Measurements from ENCODE around the gene CRY2. TPM values are rescaled to one million over a fixed set of nuclear protein-coding genes. Genes with fewer than 3 reads are reported as not detected.
"Not testable (repeated sequence)": the region's sequence is repeated elsewhere in the genome, so short reads cannot be mapped to it uniquely, and the experiment has no call there.

Gene CRY2
- total RNA-seq, 1 donor from 2014 or later = 6.8 TPM

DNA sequence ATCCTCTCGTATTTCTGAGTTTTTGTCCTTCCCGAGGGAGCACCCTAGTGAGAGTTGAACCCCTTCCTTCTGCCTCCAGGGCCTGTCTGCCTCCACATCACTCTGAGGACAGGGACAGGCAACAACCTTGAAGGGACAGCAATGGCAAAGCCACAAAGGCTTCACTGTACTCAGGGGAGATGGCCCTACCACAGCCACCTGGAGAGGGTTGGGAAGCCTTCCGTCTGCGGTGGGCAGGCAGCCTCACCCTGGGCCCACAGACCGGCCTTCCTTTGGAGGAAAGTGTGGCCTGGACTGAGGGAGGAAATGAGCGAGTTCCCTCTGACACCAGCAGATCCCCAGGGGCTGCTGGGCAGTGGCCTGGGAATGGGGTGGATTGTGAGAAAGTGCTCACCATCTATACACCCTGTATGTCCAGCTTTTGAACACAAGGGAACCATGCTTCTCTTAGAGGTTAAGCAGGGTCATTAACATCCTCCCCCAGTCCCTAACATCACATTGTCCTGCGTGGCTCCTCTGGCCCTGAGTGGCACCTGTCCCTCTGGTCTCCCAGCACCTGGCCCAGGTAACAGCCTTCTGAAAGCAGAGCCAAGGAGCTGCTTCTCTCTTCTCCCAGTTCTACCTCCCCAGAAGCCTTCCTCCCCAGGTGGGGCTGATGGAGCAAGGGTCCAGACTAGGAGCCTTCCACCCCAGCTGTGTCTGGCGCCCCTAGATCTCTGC is 35.5 kb upstream of the CRY2 start:
- DNase-seq (ENCODE audit: low read depth, low spot score) = no peak

DNA sequence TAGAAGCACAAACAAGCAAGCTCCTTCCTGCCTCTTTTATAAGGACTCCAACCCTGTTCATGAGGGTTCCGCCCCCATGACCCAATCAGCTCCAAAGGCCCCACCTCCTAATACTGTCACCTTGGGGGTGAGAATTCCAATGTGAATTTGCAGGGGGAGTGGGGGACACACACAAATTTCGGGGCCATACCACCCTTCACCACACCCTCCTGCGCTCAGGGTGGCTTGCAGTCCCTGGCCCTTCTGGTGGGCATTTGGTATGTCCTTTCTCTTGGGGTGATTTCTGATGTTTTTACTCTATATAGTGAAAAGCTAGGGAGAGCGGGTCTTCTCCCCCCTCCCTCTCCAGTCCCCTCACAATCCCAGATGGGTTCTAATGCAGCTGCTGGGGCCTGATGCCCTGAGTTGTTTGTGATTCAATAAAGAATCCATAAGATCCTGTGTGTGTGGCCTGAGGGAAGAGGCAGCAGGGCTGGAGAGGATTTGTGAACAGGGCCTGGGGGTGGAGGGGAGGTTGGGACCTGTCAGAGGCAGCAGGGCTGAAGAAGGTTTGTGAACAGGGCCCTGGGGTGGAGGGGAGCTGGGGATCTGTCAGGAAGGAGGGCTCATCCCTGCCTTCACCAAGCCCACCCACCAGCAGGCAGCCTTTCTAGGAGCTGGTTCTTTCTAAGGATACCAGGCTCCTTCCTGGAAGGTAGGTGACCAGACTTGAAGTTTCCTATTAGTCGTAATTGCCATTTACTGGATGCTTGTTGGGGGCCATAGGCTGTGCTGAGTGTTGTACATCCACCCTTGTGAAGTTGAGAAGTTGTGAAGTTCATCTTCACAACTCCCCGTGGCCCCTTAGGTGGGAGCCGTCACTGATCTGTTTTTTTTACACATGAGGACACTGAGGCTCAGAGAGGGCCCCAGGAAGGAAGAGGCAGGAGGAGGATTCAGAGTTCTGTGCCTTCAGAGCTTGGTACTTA is 34.4 kb upstream of the CRY2 start:
- DNase-seq (ENCODE audit: low read depth, low spot score) = no peak

DNA sequence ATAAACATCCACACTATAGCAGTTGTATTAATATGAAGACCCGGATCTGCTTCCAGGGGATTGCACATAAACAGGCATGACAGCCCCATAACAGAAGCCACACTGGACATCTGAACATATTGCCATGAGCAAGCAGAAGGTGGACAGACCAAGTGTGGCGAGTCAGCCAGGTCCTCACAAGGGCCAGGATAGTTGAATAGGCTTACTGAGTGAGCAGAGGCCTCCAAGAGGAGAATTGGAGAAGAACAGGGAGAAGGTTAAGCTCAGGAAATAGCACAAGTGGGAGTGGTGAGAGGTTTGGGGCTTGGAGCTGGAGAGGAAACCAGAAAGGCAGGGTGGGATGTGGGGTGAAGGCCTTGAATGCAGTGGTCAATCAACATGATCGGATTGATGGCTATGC is 31.5 kb upstream of the CRY2 start:
- no peak for DNase-seq (ENCODE audit: low read depth, low spot score)

DNA sequence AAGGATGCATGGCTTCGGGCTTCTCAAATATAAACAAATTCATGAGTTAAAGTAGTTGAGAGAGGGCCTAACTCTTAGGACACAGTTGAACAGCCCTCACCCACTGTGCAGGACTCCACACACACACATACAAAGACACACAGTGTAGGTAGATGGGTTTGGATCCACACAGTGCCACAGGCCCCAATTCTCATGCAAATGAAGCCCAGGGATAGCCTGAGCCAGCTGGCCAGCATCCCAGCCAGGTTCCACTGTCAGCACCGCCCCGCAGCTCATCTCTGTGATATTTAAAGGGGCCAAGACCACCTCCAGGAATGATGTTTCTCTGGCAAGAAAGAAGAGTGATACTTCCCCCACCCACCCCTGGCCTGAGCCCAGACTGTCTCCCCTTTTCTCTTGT is 30.7 kb upstream of the CRY2 start:
- no peak for DNase-seq (ENCODE audit: low read depth, low spot score)

DNA sequence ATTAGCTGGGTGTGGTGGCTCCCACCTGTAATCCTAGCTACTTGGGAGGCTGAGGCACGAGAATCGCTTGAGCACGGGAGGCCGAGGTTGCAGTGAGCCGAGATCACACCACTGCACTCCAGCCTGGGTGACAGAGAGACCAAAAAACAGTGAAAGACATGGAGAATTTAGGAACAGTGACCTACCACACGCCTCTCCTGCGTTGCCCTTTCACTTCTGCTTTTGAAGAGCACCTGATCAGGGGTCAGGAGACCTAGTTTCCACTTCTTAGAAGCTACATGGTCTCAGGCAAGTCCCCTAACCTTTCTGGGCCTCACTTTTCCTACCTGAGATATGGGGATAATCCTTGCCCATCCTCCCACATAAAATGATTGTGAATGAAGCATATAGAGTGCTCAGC is 30.1 kb upstream of the CRY2 start:
- DNase-seq (ENCODE audit: low read depth, low spot score) = no peak

DNA sequence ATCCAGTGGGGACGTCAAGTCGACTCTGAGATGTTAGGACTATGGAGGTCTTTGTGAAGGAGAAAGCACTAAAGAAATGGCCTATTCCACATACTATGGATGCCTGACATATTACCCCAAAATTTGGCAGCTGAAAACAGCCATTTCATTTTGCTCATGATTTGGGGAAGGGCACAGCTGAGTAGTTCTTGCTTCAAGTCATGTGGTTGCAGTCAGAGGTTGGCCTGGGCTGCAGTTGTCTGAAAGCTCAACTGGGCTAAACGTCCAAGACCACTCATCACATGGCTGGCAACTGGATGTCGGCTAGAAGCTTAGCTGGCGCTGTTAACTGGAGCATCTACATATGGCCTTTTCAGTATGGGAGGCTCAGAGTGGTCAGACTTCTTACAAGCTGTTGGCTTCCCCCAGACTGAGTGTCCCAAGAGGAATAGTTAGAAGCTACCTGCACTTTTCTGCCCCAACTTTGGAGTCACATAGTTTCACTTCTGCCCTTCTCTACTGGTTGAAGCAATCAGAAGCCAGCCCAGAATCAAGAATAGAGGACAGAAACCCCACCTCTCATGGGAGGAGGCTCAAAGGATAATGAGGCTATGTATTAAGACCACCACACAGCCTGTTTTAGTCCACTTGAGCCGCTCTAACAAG is 28.2 kb upstream of the CRY2 start:
- DNase-seq (ENCODE audit: low read depth, low spot score) = no peak

DNA sequence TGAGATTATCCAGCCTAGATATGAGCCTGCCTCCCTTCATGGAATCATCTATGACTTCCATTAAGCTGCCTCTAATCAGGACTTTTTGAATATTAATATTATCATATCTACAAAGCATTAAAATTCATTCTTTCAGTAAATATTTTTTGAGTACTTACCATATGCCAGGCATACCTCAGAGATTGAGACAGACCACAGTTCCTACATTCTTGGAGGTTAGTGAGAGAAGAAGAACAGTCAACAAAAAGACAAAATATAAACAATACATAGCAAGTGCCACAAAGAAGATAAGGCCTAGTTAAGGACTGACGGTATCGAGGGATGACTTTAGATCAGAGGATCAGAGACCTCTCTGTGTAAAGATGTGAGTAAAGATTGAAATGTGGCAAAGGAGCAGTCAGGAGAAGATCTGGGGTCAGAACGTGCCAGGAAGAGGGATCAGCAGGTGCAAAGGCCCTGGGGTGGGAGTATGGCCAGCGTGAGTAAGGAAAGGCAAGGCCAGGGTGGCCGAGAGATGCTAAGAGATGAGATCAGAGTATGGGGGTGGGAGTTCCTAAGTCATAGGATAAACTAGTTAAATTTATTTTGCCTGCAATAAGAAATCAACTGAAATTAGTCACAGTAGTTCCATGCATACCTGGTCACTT is 26.9 kb upstream of the CRY2 start:
- no peak for DNase-seq (ENCODE audit: low read depth, low spot score)

DNA sequence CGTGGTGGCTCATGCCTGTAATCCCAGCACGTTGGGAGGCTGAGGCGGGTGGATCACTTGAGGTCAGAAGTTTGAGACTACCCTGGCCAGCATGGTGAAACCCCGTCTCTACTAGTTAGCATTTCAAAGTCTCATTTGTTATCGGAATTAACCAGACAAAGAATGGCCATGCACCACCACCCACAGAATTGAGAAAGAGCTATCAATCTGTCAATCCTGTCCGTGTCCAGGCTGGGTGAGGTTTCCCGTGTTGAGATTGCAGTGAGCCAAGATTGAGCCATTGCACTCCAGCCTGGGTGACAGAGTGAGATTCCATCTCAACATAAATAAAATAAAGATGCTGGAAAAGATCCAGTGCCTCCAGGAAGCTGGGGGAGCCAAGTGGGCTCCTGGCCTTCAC is 20.8 kb upstream of the CRY2 start:
- not testable (repeated sequence) for DNase-seq (ENCODE audit: low read depth, low spot score)

DNA sequence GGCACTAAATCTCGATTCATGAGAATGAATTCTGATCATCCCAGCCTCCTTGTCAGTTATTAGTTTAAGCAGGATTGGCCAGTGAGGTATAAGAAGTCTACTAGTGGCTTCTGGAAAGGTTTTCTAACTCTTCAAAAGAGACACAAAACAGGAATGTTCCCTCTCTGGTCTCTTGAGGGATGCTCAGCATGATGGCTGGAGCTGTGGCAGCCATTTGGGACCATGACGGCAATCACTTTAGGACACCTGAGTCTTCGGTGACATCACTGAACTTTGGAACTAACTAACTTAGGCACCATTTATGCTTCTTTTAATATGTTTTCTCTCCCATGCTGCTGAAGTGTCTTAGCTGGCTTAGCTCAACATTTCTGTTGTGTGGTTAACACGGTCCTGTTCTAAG is 20.2 kb upstream of the CRY2 start:
- DNase-seq (ENCODE audit: low read depth, low spot score) = no peak

DNA sequence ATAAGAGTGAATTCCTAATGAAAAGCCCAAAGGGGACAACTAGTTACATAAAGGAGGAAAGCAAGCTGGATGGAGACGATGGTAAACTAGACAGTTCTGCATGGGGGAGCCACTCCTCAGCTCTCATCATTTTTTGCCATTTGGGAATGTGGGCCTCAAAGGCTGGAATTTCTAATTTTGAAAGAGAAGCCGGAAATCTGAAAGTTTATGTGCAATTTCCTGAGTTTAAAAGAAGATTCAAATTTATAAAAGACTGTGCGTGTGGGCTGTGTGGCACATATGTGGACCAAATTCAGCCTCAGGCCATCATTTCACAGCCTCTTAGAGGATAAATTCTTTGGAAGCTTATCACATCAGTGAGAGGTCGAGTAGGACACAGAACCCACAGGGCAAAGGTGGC is 18.3 kb upstream of the CRY2 start:
- DNase-seq (ENCODE audit: low read depth, low spot score) = no peak

DNA sequence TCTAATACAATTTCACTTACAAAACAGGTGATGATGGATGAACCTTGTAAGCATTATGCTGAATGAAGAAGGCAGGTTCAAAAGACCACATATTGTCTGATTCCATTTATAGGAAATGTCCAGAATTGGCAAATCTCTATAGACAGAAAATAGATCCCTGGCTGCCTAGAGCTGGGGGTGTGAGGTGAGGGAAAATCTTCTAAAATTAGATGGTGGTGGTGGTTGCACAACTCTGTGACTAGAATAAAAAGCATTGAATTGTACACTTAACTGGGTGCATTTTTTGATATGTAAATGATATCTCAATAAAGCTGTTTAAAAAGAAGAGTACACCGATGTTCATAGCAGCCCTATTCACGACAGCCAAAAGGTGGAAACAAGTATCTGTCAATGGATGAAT is 16.7 kb upstream of the CRY2 start:
- DNase-seq (ENCODE audit: low read depth, low spot score) = no peak

DNA sequence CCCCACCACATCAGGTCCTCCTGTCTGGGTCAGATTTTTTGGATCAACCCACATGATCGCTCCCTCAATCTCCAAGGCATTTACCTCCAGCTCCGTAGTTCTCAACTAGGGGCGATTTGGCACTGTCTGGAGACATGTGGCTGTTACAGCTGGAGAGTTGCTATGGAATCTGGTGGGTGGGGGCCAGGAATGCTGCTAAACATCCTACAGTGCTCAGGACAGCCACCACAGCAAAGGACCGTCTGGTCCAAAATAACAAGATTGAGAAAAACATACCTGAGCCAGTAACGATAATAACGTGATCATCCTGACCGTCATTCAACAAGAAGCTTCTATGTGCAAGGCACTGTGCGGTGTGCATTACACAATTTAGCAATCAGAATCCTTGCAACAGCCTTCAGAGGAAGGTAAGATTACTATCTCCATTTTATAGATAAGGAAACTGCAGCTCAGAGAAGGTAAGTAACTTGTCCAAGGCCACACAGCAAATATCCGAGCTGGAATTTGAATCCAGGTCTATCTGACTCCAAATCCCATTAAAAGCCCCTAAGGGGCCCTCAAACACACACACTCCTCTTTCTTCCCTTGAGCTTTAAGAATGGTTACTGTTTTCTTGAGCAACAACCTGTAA is 14.3 kb upstream of the CRY2 start:
- no peak for DNase-seq (ENCODE audit: low read depth, low spot score)

DNA sequence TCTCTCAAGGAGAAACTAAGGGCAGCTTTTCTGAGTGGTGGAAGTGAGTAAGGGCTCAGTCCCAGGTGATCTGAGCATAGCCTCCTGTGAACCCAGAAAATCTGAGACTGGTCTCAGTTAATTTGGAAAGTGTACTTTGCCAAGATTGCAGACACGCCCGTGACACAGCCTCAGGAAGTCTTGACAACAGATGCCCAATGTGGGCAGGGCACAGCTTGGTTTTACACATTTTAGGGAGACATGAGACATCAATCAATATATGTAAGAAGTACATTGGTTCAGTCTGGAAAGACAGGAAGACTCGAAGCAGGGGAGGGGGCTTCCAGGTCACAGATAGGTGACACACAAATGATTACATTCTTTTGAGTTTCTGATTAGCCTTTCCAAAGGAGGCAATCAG is 13.5 kb upstream of the CRY2 start:
- DNase-seq (ENCODE audit: low read depth, low spot score) = no peak

DNA sequence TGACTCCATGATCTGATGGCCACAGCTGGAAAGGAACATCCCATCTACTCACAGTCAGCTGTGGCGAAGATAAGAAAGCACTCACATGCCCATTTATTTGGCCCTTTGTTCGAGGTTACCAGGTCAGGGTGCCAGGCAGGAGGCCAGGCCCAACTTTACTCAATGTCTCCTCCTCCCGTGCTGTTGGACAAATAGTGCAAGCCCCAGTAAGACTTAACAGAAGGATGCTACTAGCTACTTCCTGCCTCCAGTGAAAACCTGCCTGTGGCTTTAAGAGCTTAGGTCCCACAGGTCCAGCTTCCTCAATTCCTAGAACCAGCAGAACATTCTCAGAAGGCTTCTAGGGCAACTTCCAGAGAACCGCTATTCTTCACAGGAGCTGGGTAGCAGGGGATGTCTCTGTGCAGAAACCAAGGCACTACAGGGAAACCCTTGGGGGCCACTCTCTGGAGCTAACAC is 12.9 kb upstream of the CRY2 start:
- DNase-seq (ENCODE audit: low read depth, low spot score) = no peak

DNA sequence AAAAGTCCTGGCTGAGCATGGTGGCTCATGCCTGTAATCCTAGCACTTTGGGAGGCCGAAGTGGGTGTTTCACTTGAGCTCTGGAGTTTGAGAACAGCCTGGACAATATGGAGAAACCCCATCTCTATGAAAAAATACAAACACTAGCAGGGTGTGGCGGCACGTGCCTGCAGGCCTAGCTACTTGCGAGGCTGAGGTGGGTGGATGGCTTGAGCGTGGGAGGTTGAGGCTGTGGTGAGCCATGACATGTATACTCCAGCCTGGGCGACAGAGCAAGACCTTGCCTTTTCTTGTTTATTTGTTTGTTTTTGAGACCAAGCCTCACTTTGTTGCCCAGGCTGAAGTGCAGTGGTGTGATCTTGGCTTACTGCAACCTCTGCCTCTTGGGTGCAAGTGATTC is 8.1 kb upstream of the CRY2 start:
- DNase-seq (ENCODE audit: low read depth, low spot score) = no peak

DNA sequence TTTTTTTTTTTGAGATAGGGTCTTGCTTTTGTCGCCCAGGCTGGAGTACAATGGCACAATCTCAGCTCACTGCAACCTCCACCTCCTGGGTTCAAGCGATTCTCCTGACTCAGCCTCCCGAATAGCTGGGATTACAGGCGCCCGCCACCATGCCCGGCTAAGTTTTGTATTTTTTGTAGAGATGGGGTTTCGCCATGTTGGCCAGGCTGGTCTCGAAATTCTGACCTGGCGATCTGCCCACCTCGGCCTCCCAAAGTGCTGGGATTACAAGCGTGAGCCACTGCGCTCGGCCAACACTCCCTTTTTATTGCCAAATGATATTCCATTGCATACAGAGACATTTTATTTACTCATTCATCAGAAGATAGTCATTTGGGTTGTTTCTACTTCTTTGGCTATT is 7.0 kb upstream of the CRY2 start:
- not testable (repeated sequence) for DNase-seq (ENCODE audit: low read depth, low spot score)

DNA sequence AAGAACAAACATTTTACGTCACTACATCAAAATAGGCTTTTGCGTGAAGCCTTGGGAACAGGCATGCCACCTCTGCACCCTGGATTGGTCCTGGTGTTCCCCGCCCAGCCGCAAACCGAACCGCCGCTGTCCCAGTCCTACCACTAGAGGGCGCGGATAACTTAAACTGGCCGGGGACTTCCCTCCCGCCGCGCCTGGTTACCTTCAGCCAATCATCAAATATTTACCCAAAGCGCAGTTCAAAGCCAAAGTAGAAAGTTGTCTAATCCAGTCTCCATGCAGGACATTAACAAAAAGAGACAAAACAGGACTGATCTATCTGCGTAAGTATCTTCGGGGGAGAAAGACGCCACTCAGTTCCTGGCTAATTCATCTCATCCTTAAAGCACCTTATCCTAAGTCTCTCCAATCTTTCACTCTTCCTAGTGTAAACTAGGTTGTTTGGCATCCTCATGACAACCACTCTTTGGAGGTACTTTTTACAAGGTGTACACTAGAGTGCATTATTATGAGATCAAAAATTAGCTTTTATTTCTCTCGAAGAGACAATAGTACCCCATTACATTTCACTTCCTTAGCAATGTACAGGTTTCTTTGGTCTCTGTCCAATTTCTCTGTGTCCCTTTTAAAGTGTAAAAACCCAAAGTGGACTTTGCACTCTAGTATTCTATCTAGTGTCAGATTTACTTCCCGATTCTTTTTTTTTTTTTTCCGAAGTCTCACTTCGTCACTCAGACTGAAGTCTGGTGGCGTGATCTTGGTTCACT is 3.9 kb upstream of the CRY2 start:
- peak; percentile 56 for DNase-seq (ENCODE audit: low read depth, low spot score)

DNA sequence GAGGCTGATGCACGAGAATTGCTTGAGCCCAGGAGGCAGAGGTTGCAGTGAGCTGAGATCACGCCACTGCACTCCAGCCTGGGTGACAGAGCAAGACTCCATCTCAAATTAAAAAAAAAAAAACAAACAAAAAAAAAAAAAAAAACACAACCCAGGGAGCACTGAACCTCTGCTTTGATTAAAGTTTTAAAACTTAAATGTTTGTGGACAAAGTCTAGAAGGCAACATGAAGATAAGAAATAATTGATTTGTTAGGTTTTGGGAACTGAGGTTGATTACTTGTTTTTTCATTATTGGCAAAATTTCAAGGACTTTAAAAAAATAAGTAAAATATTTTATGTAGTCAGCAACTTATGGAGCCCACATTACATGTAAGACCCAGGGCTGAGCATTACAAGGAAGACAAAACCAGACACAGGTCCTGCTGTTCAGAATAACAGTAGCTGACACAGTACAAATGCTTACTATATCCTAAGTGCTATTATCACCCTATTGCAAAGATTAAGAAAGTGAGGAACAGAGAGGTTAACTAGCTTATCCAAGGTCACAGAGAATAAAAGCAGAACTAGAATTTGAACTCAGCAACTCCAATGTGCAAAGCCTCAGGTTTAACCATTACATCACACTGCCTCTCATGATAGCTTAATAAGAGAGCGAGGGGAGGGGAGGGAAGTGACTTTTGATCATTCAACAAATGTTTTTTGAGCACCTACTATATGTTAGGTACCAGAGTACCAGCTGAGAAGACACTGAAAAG is 2.3 kb upstream of the CRY2 start:
- no peak for DNase-seq (ENCODE audit: low read depth, low spot score)

DNA sequence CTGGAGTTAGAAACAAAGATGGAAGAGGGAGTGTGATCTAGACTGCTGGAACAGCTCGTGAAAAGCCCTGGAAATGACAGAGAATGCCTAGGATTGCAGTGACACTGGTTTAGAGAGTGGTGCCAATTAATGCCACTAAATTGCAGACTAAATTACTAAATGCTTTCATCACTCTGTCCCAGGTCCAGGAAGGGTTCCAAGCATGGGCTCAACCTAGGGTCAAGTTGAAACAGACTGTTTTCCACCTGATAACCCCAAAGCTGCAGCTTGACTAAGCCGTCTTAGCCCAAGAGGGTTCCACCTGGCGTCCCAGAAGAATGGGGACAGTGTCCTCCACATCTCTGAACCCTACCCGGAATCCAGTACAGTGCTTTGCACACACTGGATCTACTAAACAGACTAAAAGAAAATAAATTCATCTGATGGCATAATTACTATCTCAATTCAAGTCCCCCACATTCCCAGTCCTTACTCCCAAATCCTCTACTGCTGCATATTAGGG is 1.1 kb upstream of the CRY2 start:
- no peak for DNase-seq (ENCODE audit: low read depth, low spot score)
